ENCODE results near the gene FBXO42.
"Not testable (repeated sequence)": the region's sequence is repeated elsewhere in the genome, so short reads cannot be mapped to it uniquely, and the experiment has no call there.

The FBXO42 gene

DNA sequence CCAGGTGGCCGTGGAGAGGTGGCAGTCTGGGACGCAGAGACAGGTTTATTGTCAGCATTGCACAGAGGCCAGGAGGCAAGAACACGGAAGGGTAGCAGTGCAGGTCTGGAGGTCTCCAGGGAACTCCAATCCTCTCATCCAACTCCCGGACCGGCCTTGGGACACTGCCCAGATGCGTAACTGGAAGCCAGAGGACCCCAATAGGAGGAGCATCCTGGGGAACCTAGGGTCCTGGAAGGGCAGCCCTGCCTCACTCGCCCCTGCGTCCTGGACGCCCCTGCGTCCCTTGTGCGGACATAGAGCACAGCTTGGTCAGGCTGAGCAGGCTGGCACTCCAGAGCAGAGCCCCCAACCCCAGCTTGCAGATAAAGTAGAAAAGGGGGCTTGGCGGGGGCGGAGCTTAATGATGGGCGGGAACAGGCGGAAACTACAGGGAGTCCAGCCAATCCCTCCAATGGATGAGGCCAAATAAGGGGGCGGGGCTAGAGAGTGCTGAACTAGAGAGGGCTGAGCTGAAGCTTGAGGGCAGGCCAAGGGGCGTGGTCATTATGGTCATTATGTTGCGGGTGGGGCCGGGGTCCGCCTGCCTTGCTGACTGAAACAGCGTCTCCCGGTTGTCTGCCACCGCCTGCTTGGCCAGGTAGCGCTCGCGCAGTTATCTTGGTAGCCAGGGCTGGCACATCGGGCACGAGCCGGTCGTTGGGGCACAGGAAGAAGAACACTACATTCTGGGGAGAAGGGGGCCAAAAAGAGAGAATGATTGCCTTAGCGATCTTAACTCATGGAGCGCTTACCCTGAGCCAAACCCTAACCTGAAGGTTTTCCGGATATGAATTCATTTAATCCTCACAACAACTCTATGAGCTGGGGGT, 136.2 kb downstream of the FBXO42 start:
- peak; percentile 71 for DNase-seq

DNA sequence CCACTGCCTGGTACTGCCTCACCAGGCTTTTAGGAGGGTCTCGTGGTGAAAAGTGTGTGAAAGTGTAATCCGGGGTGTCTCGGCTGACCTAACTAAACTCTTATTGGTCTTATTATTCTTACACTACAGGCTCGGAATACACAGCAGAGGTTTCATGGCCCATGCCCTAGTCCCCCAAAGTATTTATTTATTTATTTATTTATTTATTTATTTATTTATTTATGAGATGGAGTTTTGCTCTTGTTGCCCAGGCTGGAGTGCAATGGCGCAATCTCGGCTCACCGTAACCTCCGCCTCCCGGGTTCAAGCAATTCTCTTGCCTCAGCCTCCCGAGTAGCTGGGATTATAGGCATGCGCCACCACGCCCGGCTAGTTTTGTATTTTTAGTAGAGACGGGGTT, 137.0 kb downstream of the FBXO42 start:
- DNase-seq = not testable (repeated sequence)

DNA sequence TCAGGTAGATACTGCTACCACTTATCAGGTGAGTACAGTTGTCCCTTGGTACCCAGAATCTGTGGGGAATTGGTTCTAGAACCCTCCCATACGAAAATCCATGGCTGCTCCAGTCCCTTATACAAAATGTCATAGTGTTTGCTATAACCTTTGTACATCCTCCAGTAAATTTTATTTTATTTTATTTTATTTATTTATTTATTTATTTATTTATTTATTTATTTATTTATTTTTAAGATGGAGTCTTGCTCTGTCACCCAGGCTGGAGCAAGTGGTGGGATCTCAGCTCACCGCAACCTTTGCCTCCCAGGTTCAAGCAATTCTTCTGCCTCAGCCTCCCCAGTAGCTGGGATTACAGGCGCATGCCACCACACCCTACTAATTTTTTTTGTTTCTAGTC, 138.7 kb downstream of the FBXO42 start:
- DNase-seq = not testable (repeated sequence)

DNA sequence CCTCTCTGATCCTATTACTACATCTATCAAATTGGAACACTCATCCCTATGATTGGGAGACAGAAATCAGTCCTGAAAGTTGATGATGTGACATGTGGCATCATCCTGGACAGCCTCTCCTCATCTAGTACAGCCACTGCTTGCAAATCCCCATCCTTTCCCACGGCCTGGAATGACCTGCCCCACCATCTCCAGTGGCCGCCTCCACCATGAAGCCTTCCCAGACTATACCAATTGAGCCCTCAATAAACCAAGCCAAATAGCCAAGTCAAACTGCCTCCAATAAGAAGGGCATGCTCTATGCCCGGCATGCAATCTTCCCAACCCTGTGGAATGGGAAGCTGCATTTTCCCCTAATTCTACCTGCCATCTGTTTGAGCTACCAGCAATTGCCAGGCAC, 139.3 kb downstream of the FBXO42 start:
- no peak for DNase-seq

DNA sequence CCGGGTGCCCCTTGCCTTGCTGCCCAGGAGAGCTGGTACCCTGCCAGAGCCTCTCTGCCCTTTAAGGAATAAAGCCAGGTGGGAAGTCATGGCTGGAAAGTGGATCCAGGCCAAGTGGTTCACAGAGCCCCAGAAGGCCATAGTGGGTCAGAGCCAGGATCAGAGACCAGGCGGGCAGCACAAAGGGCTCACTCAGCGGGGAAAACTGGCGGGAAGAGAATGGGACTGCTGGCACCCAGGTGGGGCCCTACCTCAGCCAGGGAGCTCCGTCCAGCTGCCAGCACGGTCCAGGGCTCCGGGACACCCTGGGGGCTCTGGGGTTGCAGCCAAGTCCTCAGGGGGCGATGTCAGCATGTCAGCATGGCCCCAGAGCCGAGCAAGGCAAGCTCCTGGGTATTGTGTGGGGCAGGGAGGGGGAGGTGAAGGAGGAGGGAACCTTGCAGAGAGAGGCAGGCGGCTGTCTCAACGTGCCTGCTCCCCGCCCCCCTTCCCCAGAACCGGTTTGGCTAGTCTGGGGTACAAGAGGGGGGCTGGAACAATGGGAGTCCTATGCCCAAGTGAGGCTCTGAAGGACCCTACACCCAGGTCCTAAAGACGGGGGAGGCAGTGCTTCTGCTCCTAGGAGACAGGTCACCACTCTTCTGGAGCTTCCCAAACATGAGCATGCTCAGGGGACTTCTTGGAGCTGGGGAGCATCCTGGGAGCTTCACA, 139.9 kb downstream of the FBXO42 start, which contains the start of gene ARHGEF19:
Gene ARHGEF19 (minus strand): TSS at position 402 of the 711 bp plus-strand sequence. CDS start 3,598 bp downstream, outside the sequence.
- DNase-seq = no peak

DNA sequence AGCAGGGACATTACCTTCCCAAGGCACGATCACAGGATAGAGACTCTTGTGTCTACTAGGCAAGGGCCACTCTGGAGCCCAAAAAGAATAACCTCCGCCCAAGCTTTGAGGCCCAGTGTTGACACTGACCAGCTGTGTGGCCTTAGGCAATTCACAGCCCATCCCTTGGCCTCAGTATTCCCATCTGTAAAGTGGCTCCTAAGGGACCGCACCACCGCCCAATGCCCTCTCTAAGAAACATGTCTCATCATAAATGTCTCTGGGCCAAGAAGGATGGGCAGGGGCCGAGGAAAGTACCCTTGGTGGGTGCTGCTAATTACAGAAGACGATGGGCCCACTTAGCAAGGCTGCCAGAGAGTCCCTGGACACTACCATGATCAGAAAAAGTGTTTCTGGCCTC, 140.5 kb downstream of the FBXO42 start:
- DNase-seq = no peak

DNA sequence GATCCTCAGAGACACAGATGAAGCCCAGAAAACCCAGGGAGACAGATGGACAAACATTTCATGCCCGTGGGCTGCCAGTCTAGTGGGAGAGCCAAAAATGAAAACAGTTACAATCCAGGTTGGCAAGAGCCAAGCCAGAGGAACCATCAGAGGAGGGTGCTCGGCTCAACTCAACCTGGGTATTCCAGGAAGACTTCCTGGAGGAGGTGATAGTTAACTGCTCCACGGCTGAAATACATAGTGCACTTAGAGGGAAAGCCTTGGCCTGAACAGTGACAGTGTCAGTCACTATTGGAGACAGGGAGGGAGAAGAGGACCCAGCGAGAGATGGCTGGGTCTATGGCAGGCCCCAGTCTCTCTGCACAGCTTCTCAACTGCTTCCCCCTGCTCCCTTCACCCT, 141.7 kb downstream of the FBXO42 start:
- no peak for DNase-seq

- DNase-seq = no peak
Observed at GRCh38 chr1:16209847-16210407, 142.4 kb downstream of the FBXO42 start.

DNA sequence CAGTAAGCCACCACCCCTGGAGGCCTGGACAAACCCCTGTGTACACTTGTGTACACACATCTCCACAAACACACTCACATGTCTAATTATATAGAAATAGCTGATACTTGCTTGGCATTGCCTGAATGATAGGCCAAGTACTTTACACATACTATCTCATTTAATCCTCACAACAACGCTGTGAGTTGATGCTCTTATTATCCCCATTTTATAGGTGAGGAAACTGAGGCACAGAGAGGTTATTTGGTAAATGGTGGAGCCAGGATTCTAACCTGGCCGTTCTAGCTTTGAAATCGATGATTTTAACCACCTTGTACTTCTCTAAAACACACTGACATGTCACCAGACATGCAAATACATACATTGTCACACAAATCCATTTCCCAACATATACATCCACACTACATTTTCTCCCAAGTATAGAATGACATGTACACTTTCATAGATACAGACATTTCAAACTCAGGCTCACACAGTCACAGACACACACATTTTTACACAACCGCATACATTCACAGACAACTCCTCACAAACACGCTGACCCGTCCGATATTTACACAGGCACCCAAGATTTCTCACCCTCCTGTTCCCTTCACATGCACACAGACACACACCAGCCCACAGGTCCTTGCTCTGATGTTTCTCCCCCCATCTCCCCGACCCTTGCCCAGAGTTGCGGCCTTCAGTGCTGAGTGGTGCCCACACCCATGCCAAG, 143.0 kb downstream of the FBXO42 start:
- DNase-seq = no peak

DNA sequence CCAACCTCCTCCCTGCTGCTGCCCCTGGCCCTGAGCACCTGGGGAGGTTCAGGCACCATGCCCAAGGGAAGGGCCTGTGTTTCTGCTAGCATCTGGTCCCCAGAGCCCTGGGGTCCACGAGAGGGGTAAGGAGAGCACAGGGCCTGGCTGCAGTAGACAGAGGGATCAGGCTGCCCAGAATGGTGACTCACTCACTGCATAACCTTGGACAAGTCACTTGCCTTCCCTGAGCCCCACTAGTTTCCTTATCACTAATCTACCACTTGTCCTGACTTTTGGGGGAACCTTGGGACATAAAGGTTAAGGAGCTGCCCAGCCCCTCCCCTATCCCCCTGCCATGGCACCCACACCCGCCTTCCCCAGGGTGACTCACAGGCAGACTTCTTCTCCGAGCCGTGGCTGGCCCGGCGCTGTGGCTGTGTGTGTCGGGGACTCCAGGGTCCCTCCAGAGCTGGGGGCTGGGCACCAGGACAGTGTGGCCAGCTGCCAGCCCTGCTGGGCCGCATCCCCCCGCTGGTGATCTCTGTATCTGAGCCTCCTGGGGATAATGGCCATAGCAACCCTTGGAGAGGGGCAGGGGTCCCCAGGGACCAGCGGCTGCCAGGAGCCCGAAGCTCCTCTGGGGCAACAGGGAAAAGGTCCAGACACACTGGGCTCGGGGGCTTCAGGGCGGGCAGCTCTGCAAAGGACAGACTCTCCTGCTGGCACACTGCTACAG, 143.9 kb downstream of the FBXO42 start:
- DNase-seq = no peak

DNA sequence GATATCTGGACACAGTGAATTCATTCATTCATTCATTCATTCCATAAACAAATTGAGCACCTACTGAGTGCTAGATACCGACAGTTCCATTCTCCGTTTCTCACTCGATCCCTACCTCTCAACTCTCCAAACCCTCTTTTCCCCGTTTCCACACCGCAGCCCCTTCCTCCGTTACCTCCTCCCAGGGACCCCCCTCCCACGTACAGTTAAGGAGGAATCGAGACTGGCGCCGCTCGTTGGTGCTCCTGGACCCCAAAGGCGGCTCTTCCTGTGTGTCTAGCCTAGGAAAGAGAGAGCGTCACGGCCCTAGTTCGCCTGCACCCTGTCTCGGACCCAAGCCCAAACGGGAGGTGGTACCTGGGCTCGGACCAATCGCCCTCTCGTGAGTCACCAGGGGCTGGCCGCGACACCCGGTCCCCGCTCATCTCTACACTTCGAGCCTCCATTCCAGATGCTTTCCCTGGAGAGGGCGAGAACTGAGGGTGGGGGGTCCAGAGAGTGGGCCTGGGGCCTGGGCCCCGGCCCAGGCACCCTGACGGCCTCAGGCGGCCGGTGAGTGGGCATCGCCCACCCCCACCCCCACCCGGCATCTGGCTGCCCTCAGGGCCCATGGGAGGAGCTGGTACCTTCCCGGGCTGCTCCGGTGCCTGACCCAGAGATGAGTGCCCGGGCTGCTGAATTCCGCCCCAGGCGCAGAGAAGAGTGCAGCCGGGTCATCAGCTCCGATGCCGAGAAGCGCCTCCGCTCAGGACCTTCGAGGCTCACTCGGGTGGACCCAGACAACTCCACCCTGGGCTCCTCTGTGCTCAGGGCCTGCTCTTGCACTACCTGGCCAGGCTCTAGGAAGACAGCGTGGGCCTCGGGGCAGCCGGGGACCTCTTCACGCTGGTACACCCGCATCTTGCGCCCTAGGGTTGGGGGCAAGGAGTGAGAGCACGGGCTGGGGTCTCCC, 144.7 kb downstream of the FBXO42 start:
- no peak for DNase-seq

DNA sequence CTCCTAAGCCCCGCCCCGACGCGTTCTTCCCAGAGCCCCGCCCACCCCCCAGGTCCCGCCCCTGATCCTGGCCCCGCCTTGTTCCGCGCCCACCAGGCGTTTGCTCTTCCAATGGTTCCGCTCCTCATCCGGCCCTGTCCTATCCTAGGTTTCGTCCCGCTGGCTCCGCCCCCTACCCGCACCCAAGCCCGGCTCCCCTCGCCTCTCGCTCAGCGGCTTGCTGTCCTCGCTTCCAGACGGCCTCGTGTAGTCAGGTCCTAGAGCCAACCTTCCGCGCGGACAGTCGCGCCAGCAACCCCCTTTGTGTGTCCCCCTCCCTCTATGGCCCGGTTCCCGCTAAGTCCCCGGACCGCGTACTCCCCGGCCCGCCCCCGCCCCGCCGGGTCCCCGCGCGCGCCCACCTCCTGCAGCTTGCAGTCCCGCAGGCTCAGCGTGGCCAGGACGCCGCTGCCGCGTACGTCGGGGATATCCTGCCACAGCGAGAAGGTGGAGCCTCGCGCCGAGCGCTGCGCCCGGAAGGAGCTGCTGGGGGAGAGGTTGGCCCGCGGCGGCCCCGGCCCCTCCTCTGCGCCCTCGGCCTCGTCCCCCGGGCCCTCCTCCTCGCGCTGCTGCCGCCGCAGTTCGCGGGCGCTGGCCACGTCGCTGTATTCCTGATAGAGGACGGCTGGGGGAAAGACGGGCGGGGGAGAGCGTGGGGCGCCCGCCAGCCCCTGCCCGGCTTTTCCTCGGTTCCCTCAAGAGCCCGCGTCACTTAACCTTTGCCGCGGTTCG, 145.5 kb downstream of the FBXO42 start:
- DNase-seq = peak; percentile 91

GRCh38 chr1:16205891-16206546, 146.3 kb downstream of the FBXO42 start:
- DNase-seq = no peak

DNA sequence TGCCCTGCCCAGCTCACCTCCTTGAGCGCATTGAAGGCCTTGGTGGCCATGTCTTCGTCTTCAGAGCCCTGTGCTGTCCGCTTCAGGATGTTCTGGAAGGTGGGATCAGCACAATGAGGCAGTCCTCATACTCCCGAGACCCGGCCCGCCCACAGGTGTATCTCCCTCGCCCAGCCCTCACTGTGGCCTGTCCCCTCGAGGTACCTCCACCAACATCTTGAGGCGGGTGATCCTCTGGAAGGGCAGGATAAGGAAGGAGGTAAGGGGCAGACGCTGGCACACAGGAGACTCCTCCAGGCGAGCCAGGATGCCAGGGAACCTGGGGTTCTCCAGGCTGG, 147.0 kb downstream of the FBXO42 start:
- no peak for DNase-seq

GRCh38 chr1:16204634-16205333, 147.5 kb downstream of the FBXO42 start:
- DNase-seq = no peak

DNA sequence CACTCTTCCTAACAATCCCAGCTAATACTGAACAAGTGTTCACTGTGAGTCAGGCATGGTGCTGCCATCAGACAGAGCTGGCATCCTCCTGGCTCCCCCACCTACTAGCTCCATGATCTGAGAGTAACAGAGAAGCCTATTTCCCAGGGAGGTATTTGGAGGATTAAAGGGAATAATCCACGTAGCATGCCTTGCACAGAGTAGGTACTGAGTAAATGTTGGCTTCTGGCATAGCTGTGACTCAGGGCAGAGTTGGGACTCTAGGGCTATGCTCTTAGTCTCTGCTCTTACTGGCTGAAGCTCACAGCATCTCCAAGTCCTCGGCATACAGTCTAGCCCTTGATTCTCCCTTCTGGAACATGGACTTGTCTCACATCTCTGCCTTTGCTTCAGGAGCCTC, 148.1 kb downstream of the FBXO42 start:
- DNase-seq = no peak

DNA sequence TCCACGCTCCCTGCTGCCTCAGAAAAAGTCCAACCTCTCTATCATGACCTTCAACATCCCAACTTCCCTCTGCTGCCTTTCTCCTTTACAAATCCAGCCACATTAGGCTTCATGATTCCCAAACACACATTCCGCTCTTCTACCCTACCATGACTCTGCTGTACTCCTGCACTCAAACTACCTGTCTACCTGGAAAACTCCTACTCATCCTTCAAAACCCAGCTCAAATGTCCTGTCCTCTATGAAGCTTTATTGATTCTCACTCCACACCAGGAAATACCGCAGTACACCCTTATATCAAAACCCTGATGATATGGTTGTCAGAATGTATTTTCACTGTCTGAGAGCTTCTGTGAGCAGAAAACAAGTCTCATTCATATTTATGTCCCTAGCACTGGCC, 148.7 kb downstream of the FBXO42 start:
- DNase-seq = no peak

DNA sequence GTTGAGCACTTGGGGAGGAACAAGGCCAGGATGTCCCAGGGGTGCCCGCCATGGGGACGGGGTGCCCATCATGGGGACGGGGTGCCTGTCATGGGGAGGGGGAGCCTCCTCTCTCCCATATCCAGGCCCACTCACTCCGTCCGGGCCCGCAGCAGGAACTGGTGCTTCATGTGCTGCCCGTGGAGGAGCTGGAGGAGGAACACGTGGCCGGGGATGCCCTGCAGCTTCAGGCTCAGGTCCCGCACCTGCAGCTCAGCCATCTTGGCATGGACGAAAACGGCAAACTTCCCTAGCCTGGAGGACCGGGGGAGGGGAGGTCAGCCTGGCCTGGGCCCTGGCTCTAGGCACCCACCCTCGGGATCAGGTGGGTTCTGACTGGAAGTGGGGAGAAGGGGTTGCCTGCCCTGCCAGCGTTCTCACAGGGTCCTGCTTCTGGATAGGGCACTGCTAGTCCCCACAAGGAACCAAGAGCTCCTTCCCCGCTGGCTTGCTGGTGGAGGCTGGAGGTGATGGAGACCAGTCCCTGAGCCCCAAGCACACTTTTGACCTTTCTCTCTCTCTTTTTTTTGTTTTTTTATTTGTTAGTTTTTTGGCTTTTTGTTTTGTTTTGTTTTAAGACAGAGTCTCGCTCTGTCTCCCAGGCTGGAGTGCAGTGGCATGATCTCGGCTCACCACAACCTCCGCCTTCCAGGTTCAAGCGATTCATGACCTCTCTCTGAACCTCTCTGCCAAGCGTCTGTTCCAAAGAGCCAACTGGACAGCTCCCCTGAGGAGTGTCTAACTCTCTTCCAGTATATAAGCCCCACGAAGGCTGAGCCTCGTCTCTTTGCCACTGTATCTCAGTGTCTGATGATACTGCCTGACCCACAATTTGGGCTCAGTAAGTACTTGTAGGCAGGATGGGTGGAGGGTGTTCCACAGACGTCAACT, 149.7 kb downstream of the FBXO42 start:
- DNase-seq = no peak

Data from NCI-H774 (cell line).